H1 (cell line): ENCODE results near the gene CHD3. TPM values are rescaled to one million over a fixed set of nuclear protein-coding genes. Genes with fewer than 3 reads are reported as not detected.

ENCODE experiments used
- CTCF ChIA-PET: fragments of 300-600 bp; sonication (Branson Sonifier 250); formaldehyde crosslinking; loops from one replicate; lab custom pipeline; 2021; ENCODE audit not compliant: partially characterized antibody; lab: Charles Lee
- POLR2A ChIA-PET: fragments of 300-600 bp; sonication (Branson Sonifier 250); formaldehyde crosslinking; loops from one replicate; lab custom pipeline; 2021; ENCODE audit warnings: inconsistent platforms; ENCODE audit not compliant: partially characterized antibody; lab: Charles Lee
- DNase-seq, 2 experiments: peaks; one replicate each; pipeline versions ENCODE4 v3.0.0 to v3.0.0-alpha.2; 2010 to 2022; ENCODE audit warnings: low spot score in 2 of 2, low read depth in 1 of 2, mixed read lengths in 1 of 2
- FAIRE-seq: peaks from 2 replicates; lab custom pipeline; 2011; peaks lifted over from hg19 to GRCh38; lab: Jason Lieb, UNC
- H2AFZ ChIP-seq: 2 replicates; pipeline ENCODE4 v1.8.1; 2012; ENCODE audit warnings: low read length, inconsistent platforms
- H2AK5ac ChIP-seq: 2 replicates; pipeline ENCODE4 v1.6.1; 2013; ENCODE audit warnings: low read depth, low read length
- H2BK120ac ChIP-seq: replicated peaks from 2 replicates; pipeline ENCODE3; 2013; ENCODE audit warnings: low read depth, low read length, inconsistent platforms
- H2BK12ac ChIP-seq: 2 replicates; pipeline ENCODE4 v1.6.1; 2013; ENCODE audit warnings: low read depth, low read length
- H2BK15ac ChIP-seq: 2 replicates; pipeline ENCODE4 v1.6.1; 2013; ENCODE audit warnings: low read length
- H2BK20ac ChIP-seq: 2 replicates; pipeline ENCODE4 v1.6.1; 2013; ENCODE audit warnings: low read length
- H2BK5ac ChIP-seq: 2 replicates; pipeline ENCODE4 v1.6.1; 2013; ENCODE audit warnings: low read depth, low read length
- H3K14ac ChIP-seq: 2 replicates; pipeline ENCODE4 v1.6.1; 2013; ENCODE audit warnings: inconsistent platforms; ENCODE audit not compliant: insufficient read length
- H3K18ac ChIP-seq: 2 replicates; pipeline ENCODE4 v1.6.1; 2013; ENCODE audit warnings: low read length; ENCODE audit errors: extremely low read depth
- H3K23ac ChIP-seq: 2 replicates; pipeline ENCODE4 v1.6.1; 2013; ENCODE audit warnings: inconsistent platforms; ENCODE audit not compliant: insufficient read length
- H3K23me2 ChIP-seq: 2 replicates; pipeline ENCODE4 v1.6.1; 2013; ENCODE audit warnings: low read depth, low read length
- H3K27ac ChIP-seq: 2 replicates; pipeline ENCODE4 v1.6.1; 2011; ENCODE audit warnings: low read depth, low read length, inconsistent platforms
- H3K27me3 ChIP-seq, 4 experiments: replicated peaks in 1 of 4; 1 replicate in 1 of 4; 2 replicates in 3 of 4; pipeline versions ENCODE4 v1.6.1 to v1.8.1; 2011 to 2013; ENCODE audit warnings: low read length in 3 of 4, mild to moderate bottlenecking in 3 of 4, inconsistent platforms in 2 of 4, mixed read lengths in 2 of 4, moderate library complexity in 1 of 4; ENCODE audit not compliant: control insufficient read depth in 3 of 4, insufficient read depth in 3 of 4; ENCODE audit errors: extremely low read depth in 1 of 4
- H3K36me3 ChIP-seq, 4 experiments: 2 replicates each; pipeline versions ENCODE4 v1.6.1 to v1.8.1; 2011 to 2013; ENCODE audit warnings: mild to moderate bottlenecking in 4 of 4, low read length in 3 of 4, moderate library complexity in 2 of 4, control low read depth in 1 of 4, inconsistent platforms in 1 of 4; ENCODE audit not compliant: insufficient read depth in 4 of 4, control insufficient read depth in 2 of 4
- H3K4ac ChIP-seq: replicated peaks from 2 replicates; pipeline ENCODE3; 2013; ENCODE audit warnings: low read length, low read depth, mixed read lengths, inconsistent platforms; ENCODE audit not compliant: insufficient read length
- H3K4me1 ChIP-seq, 4 experiments: replicated peaks in 1 of 4; 1 replicate in 1 of 4; 2 replicates in 3 of 4; pipeline versions ENCODE4 v1.6.1 to v1.8.1; 2011 to 2013; ENCODE audit warnings: low read length in 3 of 4, inconsistent platforms in 2 of 4, mixed read lengths in 1 of 4; ENCODE audit not compliant: insufficient read depth in 4 of 4, control insufficient read depth in 3 of 4
- H3K4me2 ChIP-seq, 2 experiments: 2 replicates each; pipeline versions ENCODE4 v1.6.1 to v1.8.1; 2011 to 2013; ENCODE audit warnings: low read depth in 2 of 2, low read length in 2 of 2, control low read depth in 1 of 2, inconsistent platforms in 1 of 2, mild to moderate bottlenecking in 1 of 2; ENCODE audit not compliant: insufficient read depth in 1 of 2
- H3K4me3 ChIP-seq, 4 experiments: fragments of 200-600, 300-600 bp in 1 of 4; sonication (generic), shearing (Covaris generic), sonication (Bioruptor Twin) in 1 of 4; 2 replicates each; pipeline versions ENCODE4 v1.5.1 to v1.8.1; 2011 to 2016; ENCODE audit warnings: low read length in 4 of 4, low read depth in 3 of 4, control low read depth in 2 of 4, inconsistent platforms in 2 of 4, mild to moderate bottlenecking in 2 of 4, mixed read lengths in 1 of 4, moderate library complexity in 1 of 4; ENCODE audit not compliant: insufficient read depth in 2 of 4; ENCODE audit errors: extremely low read depth in 1 of 4
- H3K56ac ChIP-seq: replicated peaks from 2 replicates; pipeline ENCODE3; 2013; ENCODE audit warnings: low read depth, mild to moderate bottlenecking, mixed read lengths, low read length, inconsistent platforms; ENCODE audit not compliant: insufficient read length
- H3K79me1 ChIP-seq: 2 replicates; pipeline ENCODE4 v1.6.1; 2013; ENCODE audit warnings: low read depth, low read length, control low read depth
- H3K79me2 ChIP-seq, 2 experiments: 2 replicates each; pipeline versions ENCODE4 v1.6.1 to v1.8.1; 2012 to 2013; ENCODE audit warnings: low read length in 2 of 2, mild to moderate bottlenecking in 2 of 2, inconsistent platforms in 1 of 2; ENCODE audit not compliant: insufficient read depth in 2 of 2, control insufficient read depth in 1 of 2
- H3K9ac ChIP-seq, 4 experiments: replicated peaks in 1 of 4; 1 replicate in 1 of 4; 2 replicates in 3 of 4; pipeline versions ENCODE4 v1.6.1 to v1.8.1; 2011 to 2013; ENCODE audit warnings: low read depth in 3 of 4, low read length in 3 of 4, control low read depth in 2 of 4, mild to moderate bottlenecking in 2 of 4, moderate library complexity in 2 of 4, inconsistent platforms in 1 of 4; ENCODE audit errors: extremely low read depth in 1 of 4
- H3K9me3 ChIP-seq, 2 experiments: 2 replicates each; pipeline versions ENCODE4 v1.6.1 to v1.8.1; 2012 to 2013; ENCODE audit warnings: mild to moderate bottlenecking in 2 of 2, moderate library complexity in 2 of 2, control low read depth in 1 of 2, inconsistent platforms in 1 of 2, low read depth in 1 of 2, low read length in 1 of 2, mixed read lengths in 1 of 2; ENCODE audit not compliant: insufficient read depth in 2 of 2
- H4K20me1 ChIP-seq, 2 experiments: replicated peaks in 1 of 2; 2 replicates each; pipeline versions ENCODE3 to v1.8.1; 2011 to 2013; ENCODE audit warnings: inconsistent platforms in 2 of 2, low read length in 2 of 2, mild to moderate bottlenecking in 1 of 2; ENCODE audit not compliant: insufficient read depth in 2 of 2, control insufficient read depth in 1 of 2
- H4K5ac ChIP-seq: 2 replicates; pipeline ENCODE4 v1.6.1; 2013; ENCODE audit warnings: low read length, low read depth, mixed read lengths, inconsistent platforms; ENCODE audit not compliant: insufficient read length
- H4K8ac ChIP-seq: 2 replicates; pipeline ENCODE4 v1.8.0; 2013; ENCODE audit warnings: mild to moderate bottlenecking, moderate library complexity, low read length, inconsistent platforms; ENCODE audit not compliant: insufficient read depth; ENCODE audit errors: extremely low read depth
- H4K91ac ChIP-seq: replicated peaks from 2 replicates; pipeline ENCODE3; 2013; ENCODE audit warnings: low read length, mixed read lengths, inconsistent platforms; ENCODE audit not compliant: insufficient read length
- BACH1 ChIP-seq: IDR thresholded peaks from 2 replicates; pipeline ENCODE4 v1.6.1; 2012; ENCODE audit warnings: low read length, improper control_type of control experiment
- CHD2 ChIP-seq: IDR thresholded peaks from 2 replicates; pipeline ENCODE4 v1.6.1; 2012; ENCODE audit warnings: low read length, improper control_type of control experiment
- RBBP5 ChIP-seq: IDR thresholded peaks from 2 replicates; pipeline ENCODE4 v1.7.1; 2012; ENCODE audit warnings: low read depth, mild to moderate bottlenecking, inconsistent platforms, low read length, moderate library complexity, borderline replicate concordance
- SAP30 ChIP-seq: fragments of 300-600 bp; sonication (generic); IDR thresholded peaks from 2 replicates; pipeline ENCODE4 v1.7.1; 2012; ENCODE audit warnings: low read length, moderate library complexity, mild to moderate bottlenecking, inconsistent platforms; ENCODE audit not compliant: insufficient read depth, insufficient replicate concordance
- SIN3A ChIP-seq, 2 experiments: IDR thresholded peaks in 1 of 2; conservative IDR thresholded peaks in 1 of 2; 2 replicates each; pipeline ENCODE4 v1.6.1; 2011 to 2012; ENCODE audit warnings: low read length in 2 of 2, improper control_type of control experiment in 1 of 2, low read depth in 1 of 2, mild to moderate bottlenecking in 1 of 2
- SP4 ChIP-seq: IDR thresholded peaks from 2 replicates; pipeline ENCODE4 v1.6.1; 2012; ENCODE audit warnings: low read length, inconsistent platforms
- SUZ12 ChIP-seq: fragments of 200-600 bp; sonication (generic); IDR thresholded peaks from 2 replicates; pipeline ENCODE4 v1.6.1; 2012; ENCODE audit warnings: mild to moderate bottlenecking, inconsistent platforms, low read length, moderate library complexity, mixed read lengths
- TEAD4 ChIP-seq: IDR thresholded peaks from 2 replicates; pipeline ENCODE4 v1.6.1; 2012; ENCODE audit warnings: low read depth, low read length, inconsistent platforms, mixed read lengths
- WGBS, 2 experiments: shearing (Covaris generic) in 1 of 2; methylation state at CpG; one replicate each; pipeline versions ENCODE4 v1.1.6 to v1.1.7; 2013 to 2015; ENCODE audit warnings: low lambda C conversion rate in 2 of 2, mixed read lengths in 2 of 2, inconsistent platforms in 1 of 2, low coverage in 1 of 2, missing lambda C conversion rate in 1 of 2; ENCODE audit not compliant: insufficient replicate concordance in 2 of 2, insufficient coverage in 1 of 2, insufficient read length in 1 of 2; ENCODE audit errors: extremely low coverage in 1 of 2, missing lambda C conversion rate in 1 of 2; 5-methylcytosine and 5-hydroxymethylcytosine counted together
- polyA plus RNA-seq, 7 experiments: library from polyadenylated mRNA; depleted of rRNA in 3 of 7; stranded (reverse) in 5 of 7; unstranded in 2 of 7; fragments of >200 nt in 5 of 7; fragments of 200-250 nt in 2 of 7; gene quantifications; 1 replicate in 5 of 7; 2 replicates in 1 of 7; 4 replicates in 1 of 7; pipeline versions ENCODE4 v1.2.1 to v1.2.3, GENCODE V29; 2011 to 2013; ENCODE audit warnings: missing spikeins in 2 of 7, mixed read lengths in 2 of 7
- total RNA-seq: library from RNA; stranded (reverse); fragmentation: NEBNext Ultra II Directional; extraction: Animal tissue kit (Norgen Biotek cat#: 25700); gene quantifications from 2 replicates; pipeline ENCODE4 v1.2.1, GENCODE V29; 2021
- TF ChIP-seq, protein P1 (sequence below): IDR thresholded peaks from 2 replicates; pipeline ENCODE4 v1.6.1; 2012; ENCODE audit warnings: inconsistent platforms

Gene CHD3
- total and polyA plus RNA-seq, 2 of the 8 experiments (the other 6 are each of a cell fraction or from before 2014, with no cell fraction given): 12.3 to 12.9 TPM

DNA sequence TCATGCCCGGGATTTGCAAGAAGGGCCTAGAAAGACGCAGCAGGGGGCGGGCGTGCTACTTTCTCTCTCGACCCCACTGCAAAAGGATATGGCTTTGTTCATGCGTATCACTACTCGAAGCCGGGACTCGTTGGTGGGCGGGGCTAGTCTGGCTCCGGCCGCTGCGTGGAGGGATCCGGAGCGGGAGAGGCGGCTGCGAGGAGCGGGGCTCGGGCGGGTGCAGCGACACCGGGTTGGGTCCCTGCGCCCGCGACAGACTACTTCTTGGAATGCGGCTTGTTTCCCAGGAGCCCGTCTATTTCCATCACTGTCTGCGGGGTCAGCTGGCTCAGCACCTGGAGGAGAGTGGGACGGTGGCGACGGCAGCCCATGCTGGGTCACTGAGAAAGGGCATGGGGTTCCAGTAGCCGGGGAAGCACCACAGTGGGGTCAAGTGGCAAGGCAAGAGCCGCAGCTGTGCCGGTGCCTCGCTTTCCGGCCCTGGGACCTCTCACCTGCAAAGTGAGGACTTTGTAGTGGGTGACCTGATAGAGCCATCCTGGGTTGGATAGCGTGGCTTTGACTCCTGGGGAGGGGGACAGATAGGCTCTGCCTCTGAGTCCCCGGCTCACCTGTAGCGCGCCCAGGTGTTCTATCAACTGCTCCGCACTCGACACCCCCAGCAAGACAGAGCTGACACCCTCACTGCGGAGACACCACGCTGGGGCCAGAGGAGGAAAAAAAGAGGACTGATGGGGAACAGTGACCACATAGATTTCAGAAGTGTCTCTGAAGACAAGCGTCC, 34.4 kb downstream of the CHD3 start:
- H3K4me2 ChIP-seq: peak overlapping the region; percentile 63 to 69
- WGBS, 2 experiments: 18% methylated on average over 41 of the region's 45 CpGs; no CpG with 5 or more reads in 1 of the 2 experiments
- H3K9me3 ChIP-seq: no peaks in the 10 kb centered on the region
- no peaks in the 10 kb centered on the region for H3K79me2 ChIP-seq
- no peaks in the 10 kb centered on the region for H3K36me3 ChIP-seq
- H2BK5ac ChIP-seq: no peak overlapping the region
- CTCF ChIA-PET: interaction anchor here (1.0 to 2.3 kb wide), 10 partner anchors 10 to 135 kb away, joined by 3 to 10 read pairs (median 4); partner anchors contain the start of gene CNTROB
- peak overlapping the region; percentile 18; the same call in 1 of the 2 replicates for H2BK20ac ChIP-seq
- peaks cover 3 to 13% (median 5%) of the 10 kb centered on the region in 4 experiments for H3K4me1 ChIP-seq
- peak overlapping the region; percentile 11; the same call in 1 of the 2 replicates for H4K8ac ChIP-seq
- H2BK120ac ChIP-seq: no peak overlapping the region
- peaks cover 7% of the 10 kb centered on the region; the same call in 1 of the 2 replicates for H3K23me2 ChIP-seq
- POLR2A ChIA-PET: interaction anchor here (1.0 to 1.7 kb wide), 3 partner anchors 9 to 82 kb away, joined by 3 to 5 read pairs (median 4); partner anchors contain the start of genes CNTROB and TRAPPC1
- H3K14ac ChIP-seq: no peak overlapping the region
- FAIRE-seq: no peak
- H2BK15ac ChIP-seq: peak overlapping the region; percentile 72; the same call in 1 of the 2 replicates
- H4K20me1 ChIP-seq: peaks cover 0 to 2% of the 10 kb centered on the region in 2 experiments
- no peak overlapping the region for H3K4ac ChIP-seq
- H3K27me3 ChIP-seq: peaks cover 6 to 65% (median 55%) of the 10 kb centered on the region in 4 experiments
- peak overlapping the region; percentile 71; the same call in 1 of the 2 replicates for H2AFZ ChIP-seq
- H3K79me1 ChIP-seq: no peaks in the 10 kb centered on the region
- H3K23ac ChIP-seq: no peak overlapping the region
- H3K9ac ChIP-seq: no peak overlapping the region; a peak in 1 of 7 replicates
- no peak overlapping the region for H3K27ac ChIP-seq
- H3K56ac ChIP-seq: no peak overlapping the region
- DNase-seq: peak in 1 of 2 experiments; percentile 90
- H4K5ac ChIP-seq: no peak overlapping the region
- no peak overlapping the region for H2AK5ac ChIP-seq
- H2BK12ac ChIP-seq: 0 out of 2 replicates have a peak overlapping the region, but pooled peaks have one; percentile 50
- peak overlapping the region; percentile 7 to 53 (median 26); a peak in 6 of 8 replicates for H3K4me3 ChIP-seq
- peak overlapping the region; percentile 67 for H4K91ac ChIP-seq
- H3K18ac ChIP-seq: peak overlapping the region; percentile 83
- peak; percentile 84 for TF ChIP-seq SP4
- TF ChIP-seq SIN3A (conservative IDR thresholded peaks at IDR 0.05 in 1 of 2, IDR thresholded peaks at IDR 0.05 in 1 of 2; ENCODE audit: low read depth in 1 of 2, low read length in 2 of 2): peak in 1 of 2 experiments; percentile 53; a peak in 1 of 4 replicates
- TF ChIP-seq RBBP5: peak; percentile 48; the same call in 1 of the 2 replicates
- peak; percentile 57; the same call in 1 of the 2 replicates for TF ChIP-seq TEAD4
- 0 out of 2 replicates have a peak, but pooled peaks have one; percentile 8 for TF ChIP-seq BACH1
- no peak for TF ChIP-seq SUZ12
- no peak for TF ChIP-seq SAP30
- TF ChIP-seq, protein P1, sequence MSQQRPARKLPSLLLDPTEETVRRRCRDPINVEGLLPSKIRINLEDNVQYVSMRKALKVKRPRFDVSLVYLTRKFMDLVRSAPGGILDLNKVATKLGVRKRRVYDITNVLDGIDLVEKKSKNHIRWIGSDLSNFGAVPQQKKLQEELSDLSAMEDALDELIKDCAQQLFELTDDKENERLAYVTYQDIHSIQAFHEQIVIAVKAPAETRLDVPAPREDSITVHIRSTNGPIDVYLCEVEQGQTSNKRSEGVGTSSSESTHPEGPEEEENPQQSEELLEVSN: peak; percentile 85
- TF ChIP-seq CHD2: peak; percentile 94
